Testis (tissue), 2 donors: Measurements from ENCODE around the gene IQGAP1.

ENCODE experiments used
- POLR2A ChIP-seq: fragments of 450-650 bp; IDR thresholded peaks from one replicate; pipeline ENCODE4 v1.6.1; 2017; ENCODE audit warnings: antibody characterized with exemption, mild to moderate bottlenecking, moderate library complexity
- TF ChIP-seq, protein P1 (sequence below), 3 experiments: fragments of 450-650 bp in 2 of 3; fragments of 200-600 bp in 1 of 3; sonication (generic) in 1 of 3; IDR thresholded peaks; one replicate each; pipeline ENCODE4 v1.5.1; 2016 to 2019; ENCODE audit warnings: antibody characterized with exemption in 3 of 3, mild to moderate bottlenecking in 2 of 3, moderate library complexity in 1 of 3

DNA sequence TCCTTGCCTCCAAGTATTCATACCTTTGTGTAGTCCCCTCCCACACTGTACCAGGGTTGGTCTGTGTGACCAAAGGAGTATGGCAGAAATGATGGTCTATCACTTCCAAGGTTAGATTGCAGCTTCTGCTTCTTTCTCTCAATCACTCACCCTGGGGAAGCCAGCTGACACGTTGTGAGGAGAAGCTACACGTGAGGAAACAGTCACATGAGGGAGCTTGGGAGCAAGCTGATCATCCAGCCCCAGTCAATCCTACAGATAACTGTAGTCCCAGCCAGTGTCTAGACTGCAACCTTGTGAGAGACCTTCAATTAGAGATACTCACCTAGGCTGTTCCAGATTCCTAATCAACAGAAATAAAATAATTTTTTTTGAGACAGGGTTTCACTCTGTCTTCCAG is 42.2 kb upstream of the IQGAP1 start:
- TF ChIP-seq, protein P1, sequence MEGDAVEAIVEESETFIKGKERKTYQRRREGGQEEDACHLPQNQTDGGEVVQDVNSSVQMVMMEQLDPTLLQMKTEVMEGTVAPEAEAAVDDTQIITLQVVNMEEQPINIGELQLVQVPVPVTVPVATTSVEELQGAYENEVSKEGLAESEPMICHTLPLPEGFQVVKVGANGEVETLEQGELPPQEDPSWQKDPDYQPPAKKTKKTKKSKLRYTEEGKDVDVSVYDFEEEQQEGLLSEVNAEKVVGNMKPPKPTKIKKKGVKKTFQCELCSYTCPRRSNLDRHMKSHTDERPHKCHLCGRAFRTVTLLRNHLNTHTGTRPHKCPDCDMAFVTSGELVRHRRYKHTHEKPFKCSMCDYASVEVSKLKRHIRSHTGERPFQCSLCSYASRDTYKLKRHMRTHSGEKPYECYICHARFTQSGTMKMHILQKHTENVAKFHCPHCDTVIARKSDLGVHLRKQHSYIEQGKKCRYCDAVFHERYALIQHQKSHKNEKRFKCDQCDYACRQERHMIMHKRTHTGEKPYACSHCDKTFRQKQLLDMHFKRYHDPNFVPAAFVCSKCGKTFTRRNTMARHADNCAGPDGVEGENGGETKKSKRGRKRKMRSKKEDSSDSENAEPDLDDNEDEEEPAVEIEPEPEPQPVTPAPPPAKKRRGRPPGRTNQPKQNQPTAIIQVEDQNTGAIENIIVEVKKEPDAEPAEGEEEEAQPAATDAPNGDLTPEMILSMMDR (IDR thresholded peaks at IDR 0.05): no peak
- no peak for TF ChIP-seq POLR2A
